Measurements from ENCODE around the gene AK5.

The AK5 gene, protein sequence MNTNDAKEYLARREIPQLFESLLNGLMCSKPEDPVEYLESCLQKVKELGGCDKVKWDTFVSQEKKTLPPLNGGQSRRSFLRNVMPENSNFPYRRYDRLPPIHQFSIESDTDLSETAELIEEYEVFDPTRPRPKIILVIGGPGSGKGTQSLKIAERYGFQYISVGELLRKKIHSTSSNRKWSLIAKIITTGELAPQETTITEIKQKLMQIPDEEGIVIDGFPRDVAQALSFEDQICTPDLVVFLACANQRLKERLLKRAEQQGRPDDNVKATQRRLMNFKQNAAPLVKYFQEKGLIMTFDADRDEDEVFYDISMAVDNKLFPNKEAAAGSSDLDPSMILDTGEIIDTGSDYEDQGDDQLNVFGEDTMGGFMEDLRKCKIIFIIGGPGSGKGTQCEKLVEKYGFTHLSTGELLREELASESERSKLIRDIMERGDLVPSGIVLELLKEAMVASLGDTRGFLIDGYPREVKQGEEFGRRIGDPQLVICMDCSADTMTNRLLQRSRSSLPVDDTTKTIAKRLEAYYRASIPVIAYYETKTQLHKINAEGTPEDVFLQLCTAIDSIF

GRCh38 chr1:77281491-77282186 is at the start of gene AK5:
Gene AK5, plus strand, starts transcription at chr1:77282019. Its CDS starts 295 bp downstream, at chr1:77282314.
- peak; percentile 51 for DNase-seq

DNA sequence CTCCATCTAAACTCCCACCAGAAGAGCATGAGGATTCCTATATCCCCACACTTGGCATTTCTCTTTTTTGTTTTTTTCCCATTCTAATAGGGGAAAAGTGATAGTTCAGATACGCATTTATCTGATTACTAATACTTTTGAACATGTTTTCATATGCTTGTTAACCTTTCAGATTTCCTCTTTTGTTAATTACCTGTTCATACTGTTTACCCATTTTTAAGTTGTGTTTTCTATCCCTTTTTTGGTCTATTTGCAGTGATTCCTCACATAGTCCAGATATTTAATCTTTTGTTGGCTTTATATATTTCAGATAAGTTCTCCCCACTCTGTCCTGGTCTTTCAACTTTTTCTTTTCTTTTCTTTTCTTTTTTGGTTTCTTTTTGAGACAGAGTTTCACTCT is 49.0 kb upstream of the AK5 start:
- no peak for DNase-seq

DNA sequence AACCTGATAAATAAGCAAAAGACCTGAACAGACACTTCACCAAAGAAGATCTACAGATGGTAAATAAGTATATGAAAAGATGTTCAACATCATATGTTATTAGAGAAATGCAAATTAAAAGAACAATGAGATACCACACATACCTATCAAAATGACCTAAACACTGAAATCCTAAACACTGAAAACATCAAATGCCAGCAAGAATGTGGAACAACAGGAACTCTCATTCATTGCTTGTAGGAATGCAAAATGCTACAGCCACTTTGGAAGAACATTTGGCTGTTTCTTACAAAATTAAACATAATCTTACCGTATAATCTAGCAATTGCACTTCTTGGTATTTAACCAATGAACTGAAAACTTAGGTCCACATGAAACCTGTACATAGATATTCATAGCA is 47.7 kb upstream of the AK5 start:
- no peak for DNase-seq

DNA sequence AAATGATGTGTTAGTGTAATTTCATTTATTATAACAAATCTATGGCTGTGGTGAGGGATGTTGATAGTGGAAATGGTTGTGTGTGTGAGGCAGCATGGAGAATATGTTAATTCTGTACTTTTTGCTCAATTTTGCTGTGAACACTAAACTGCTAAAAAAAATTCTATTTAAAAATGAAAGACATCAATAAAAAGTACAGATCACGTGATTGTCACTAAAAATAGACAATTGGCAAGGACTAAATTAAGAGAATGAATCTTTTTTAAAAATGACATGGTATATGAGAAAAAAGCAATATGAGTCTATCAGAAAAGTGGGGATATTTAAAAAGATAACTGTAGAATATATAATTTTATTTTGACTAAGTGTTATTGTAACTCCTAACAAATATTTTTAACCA is 46.9 kb upstream of the AK5 start:
- no peak for DNase-seq

- DNase-seq: no peak
These were observed 43.4 kb upstream of the AK5 start for GRCh38 chr1:77238462-77238861.

DNA sequence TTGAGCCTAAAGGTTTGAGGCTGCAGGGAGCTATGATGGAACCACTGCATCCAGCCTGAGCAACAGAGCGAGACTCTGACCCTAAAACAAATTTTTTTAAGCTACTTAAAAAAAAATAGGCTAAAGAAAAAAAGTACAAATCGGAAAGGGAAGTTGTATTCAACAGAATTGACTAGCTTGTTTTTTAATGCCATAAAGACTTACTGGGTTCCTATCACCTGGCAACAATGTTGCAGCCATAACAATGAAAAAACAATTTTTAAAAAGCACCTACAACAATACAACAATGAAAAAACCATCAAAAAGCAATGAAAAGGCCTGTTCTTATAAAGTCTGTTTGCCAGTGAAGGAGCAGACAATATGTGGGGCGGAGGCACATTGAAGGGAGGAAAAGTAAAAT is 42.5 kb upstream of the AK5 start:
- no peak for DNase-seq

GRCh38 chr1:77245830-77246229 is 36.0 kb upstream of the AK5 start:
- no peak for DNase-seq

GRCh38 chr1:77250126-77250525 is 31.7 kb upstream of the AK5 start:
- DNase-seq: no peak

DNA sequence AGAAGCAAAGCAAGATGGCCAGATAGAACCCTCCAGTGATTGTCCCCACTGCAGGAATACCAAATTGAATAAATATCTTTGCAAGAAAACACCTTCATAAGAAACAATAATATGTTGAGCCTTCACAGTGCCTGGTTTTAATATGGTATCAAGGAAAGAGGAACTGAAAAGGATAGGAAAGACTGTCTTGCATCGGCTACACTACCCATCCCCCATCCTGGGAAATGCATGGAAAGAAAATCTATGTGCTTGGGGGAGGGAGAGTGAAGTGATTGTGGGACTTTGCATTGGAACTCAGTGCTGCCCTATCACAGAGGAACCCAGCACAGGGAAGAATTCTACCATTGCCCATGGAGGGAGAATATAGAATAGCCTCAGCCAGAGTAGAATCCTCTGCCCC is 28.6 kb upstream of the AK5 start:
- no peak for DNase-seq

- peak; percentile 10 for DNase-seq
These were observed 18.1 kb upstream of the AK5 start for GRCh38 chr1:77263708-77264107.

- DNase-seq: no peak
These were observed 16.6 kb upstream of the AK5 start for GRCh38 chr1:77265180-77265579.

GRCh38 chr1:77267035-77267434 is 14.8 kb upstream of the AK5 start:
- no peak for DNase-seq

- DNase-seq: no peak
These were observed 9.8 kb upstream of the AK5 start for GRCh38 chr1:77271852-77272580.

DNA sequence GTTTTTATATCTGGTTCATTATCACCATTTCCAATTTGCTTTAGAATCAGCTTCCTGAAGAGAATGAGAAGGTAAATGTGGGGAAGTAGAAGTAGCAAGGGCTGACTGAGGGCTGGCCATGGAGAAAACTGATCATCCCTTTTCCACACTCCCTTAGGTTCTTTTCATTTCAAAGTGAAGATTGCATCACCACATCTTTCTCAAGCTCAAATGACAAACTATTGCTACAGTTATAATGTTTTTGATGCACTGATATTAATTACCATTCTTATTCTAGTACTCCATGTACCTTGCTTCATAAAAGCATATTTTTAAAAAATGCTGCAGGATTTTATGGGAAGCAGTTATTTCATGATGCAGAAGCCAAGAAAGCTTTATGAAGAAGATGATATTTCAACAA is 7.9 kb upstream of the AK5 start:
- no peak for DNase-seq

GRCh38 chr1:77275194-77275593 is 6.6 kb upstream of the AK5 start:
- DNase-seq: no peak

- no peak for DNase-seq
These were observed 4.9 kb upstream of the AK5 start for GRCh38 chr1:77276941-77277340.

DNA sequence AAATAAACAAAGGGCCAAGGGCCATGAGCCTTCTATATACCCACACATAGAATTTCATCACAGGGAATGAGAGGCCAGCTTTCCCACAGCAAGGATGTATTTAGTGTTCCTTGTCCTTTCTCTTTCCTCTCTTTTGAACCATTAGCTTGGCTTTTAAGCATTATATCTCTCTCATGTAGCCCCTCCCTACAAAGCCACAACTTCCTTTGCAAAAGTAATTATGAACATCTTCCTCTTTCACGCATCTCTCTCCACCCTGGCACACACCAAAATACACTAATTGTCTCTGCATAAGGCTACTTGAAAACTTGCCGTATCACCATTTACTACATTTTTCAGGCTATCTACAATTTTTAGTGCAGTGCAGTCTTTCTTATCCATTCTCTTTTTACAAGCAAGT is 1.9 kb upstream of the AK5 start:
- no peak for DNase-seq

GRCh38 chr1:77280962-77281361 is 857 bp upstream of the AK5 start:
- no peak for DNase-seq

DNA sequence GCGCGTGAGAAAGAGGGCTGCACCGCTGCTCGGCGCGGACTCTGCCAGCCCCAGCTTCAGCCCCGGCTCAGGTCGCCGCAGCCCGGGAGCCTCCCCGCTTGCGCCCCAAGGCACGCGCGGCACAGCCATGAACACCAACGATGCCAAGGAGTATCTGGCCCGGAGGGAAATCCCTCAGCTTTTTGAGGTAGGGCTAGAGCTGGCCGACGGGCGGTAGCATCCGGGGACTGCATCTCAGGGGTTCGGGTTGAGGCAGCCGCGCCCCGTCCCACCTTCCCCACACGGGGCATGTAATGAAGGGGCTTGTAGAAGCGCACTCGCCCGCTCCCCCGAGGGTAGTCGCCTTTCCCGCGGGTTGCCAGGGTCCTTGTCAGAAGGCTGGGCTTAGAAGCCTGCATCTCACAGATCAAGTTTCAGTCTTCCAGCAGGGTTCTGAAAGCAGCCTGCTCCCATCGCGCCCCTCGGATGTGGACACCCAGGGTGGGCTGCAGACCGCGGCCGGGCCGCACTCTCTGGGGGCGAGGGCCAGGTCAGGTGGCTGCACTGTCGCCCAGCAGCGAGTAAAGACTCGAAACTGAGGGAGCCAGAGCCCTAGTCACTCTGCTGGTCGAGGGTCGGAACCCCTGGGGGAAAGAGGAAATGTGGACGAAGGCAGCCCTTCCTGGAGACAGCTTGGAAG is 507 bp downstream of the AK5 start:
- DNase-seq: peak; percentile 51

DNA sequence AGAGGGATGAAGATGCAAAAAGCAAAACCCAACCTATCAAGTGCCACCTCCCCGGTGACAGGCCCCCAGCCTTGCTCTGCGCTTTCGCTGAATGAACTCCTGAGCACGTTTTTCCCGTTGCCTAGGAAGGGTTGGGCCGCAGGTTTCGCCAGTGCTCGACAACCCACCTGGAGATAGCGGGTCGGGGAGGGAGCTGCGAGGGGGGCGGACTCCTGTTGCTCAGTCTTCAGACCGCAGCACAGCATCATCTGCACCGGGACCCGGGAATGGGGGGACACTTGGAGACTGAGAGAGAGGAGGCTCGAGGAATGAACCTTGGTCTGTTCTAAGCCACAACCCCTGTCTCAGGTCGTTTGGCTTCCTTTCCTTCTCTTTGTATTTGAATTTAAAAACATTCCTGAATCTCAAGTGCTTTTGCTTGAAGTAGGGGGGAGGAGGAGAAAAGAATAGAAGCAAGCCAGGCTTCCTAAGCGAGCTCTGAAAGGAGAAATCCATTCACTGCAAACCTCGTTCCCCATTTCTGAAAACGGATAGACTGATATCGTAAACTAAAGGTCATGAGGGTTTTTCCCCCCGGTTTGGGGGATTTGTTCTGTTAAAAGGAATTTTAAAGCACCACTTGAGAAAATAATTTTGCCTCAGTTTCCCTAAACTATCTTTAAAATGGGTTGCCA is 1.2 kb downstream of the AK5 start:
- DNase-seq: peak; percentile 47

DNA sequence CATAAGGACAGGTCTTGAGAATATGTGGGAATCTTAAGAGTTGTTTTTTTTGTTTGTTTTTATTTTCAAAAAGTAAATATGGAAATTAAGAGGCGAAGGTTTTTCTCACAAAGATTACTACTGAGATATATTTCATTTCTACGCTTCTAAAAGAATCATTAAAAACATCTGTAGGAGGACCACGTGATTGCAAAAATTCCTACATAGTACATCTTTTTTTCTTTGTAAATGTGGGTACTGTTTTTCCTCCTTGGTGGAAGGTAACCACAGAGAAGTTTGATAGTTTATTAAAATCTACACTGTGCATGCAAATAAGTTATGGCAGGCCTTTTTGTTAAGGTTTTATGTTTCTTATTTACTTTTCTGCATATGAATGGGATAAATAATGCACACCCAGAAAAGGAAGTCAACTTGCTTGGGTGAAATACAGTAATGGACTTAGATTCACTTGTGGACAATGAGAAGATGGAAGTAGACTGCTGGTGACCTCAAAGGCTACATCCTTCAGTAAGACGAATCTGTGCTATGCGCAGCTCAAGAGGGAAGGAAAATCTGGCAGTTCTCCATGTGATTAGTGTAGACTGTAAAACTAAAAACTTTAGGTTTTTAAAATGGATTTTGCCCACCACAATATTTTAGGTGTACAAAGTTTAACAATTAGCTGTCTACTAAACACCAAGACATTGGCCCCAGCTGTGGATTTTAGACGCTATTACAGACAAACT is 2.0 kb downstream of the AK5 start:
- DNase-seq: no peak

- no peak for DNase-seq
These were observed 5.7 kb downstream of the AK5 start for GRCh38 chr1:77287535-77287934.

Measured in NCI-H510A treated with DMSO at 0.1 percent for 48 hours (cell line).